GM12878 (cell line): ENCODE data around the gene WWOX. TPM values are rescaled to one million over a fixed set of nuclear protein-coding genes. Genes with fewer than 3 reads are reported as not detected.

Source experiments
- ATAC-seq: fragments of 200-7000 bp; cut with Tn5 transposase; 3 replicates; pipeline ENCODE4 v1.9.1; 2020; ENCODE audit warnings: mild to moderate bottlenecking, moderate library complexity
- BruUV-seq: library from RNA; stranded (reverse); fragments of 400-500 nt; replicated peaks from 2 replicates; lab custom pipeline; 2021; lab: Mats Ljungman, UMichigan
- CTCF ChIA-PET: fragments of 300-600 bp; sonication (Branson Sonifier 250); formaldehyde crosslinking; extraction: SDS; loops from one replicate; lab custom pipeline; 2021; ENCODE audit warnings: inconsistent platforms; lab: Yijun Ruan, JAX
- POLR2A ChIA-PET: fragments of 350-600 bp; formaldehyde crosslinking; extraction: SDS; loops from one replicate; lab custom pipeline; 2021; ENCODE audit warnings: inconsistent platforms; lab: Charles Lee
- RAD21 ChIA-PET: fragments of 300-600 bp; sonication (Branson Sonifier 250); formaldehyde crosslinking; loops from one replicate; lab custom pipeline; 2023; ENCODE audit warnings: antibody characterized with exemption; ENCODE audit not compliant: unreplicated experiment; lab: Charles Lee
- SMC1A ChIA-PET: fragments of 300-600 bp; sonication (Branson Sonifier 250); formaldehyde crosslinking; loops from one replicate; lab custom pipeline; 2023; ENCODE audit not compliant: unreplicated experiment, uncharacterized antibody; lab: Charles Lee
- DNase-seq: peaks from one replicate; pipeline ENCODE4 v3.0.0-alpha.2; 2011; ENCODE audit warnings: low read depth, low spot score
- FAIRE-seq: peaks from 3 replicates; lab custom pipeline; 2011; peaks lifted over from hg19 to GRCh38; lab: Jason Lieb, UNC
- H2AFZ ChIP-seq: 2 replicates; pipeline ENCODE4 v1.6.0; 2011; ENCODE audit warnings: low read depth, low read length, control low read depth; ENCODE audit not compliant: control insufficient read depth
- H3K27ac ChIP-seq: 2 replicates; pipeline ENCODE4 v1.5.1; 2011; ENCODE audit warnings: control low read depth; ENCODE audit not compliant: control insufficient read depth, insufficient read depth
- H3K27me3 ChIP-seq, 2 experiments: replicated peaks in 1 of 2; 2 replicates each; pipeline versions ENCODE4 v1.6.0 to v1.6.1; 2011; ENCODE audit warnings: low read length in 1 of 2; ENCODE audit not compliant: control insufficient read depth in 2 of 2, insufficient read depth in 2 of 2
- H3K36me3 ChIP-seq, 2 experiments: 2 replicates each; pipeline ENCODE4 v1.5.1; 2011; ENCODE audit warnings: low read length in 1 of 2; ENCODE audit not compliant: control insufficient read depth in 2 of 2, insufficient read depth in 2 of 2
- H3K4me1 ChIP-seq: 2 replicates; pipeline ENCODE4 v1.6.1; 2011; ENCODE audit warnings: mild to moderate bottlenecking, low read length, moderate library complexity, mixed read lengths; ENCODE audit not compliant: control insufficient read depth, insufficient read depth
- H3K4me2 ChIP-seq: 2 replicates; pipeline ENCODE4 v1.6.0; 2011; ENCODE audit warnings: control low read depth; ENCODE audit not compliant: control insufficient read depth, insufficient read depth
- H3K4me3 ChIP-seq: fragments of 200-600 bp; sonication (generic); 2 replicates; pipeline ENCODE4 v1.5.1; 2016
- H3K79me2 ChIP-seq: 2 replicates; pipeline ENCODE4 v1.6.0; 2011; ENCODE audit warnings: low read length; ENCODE audit not compliant: control insufficient read depth, insufficient read depth
- H3K9ac ChIP-seq: 2 replicates; pipeline ENCODE4 v1.8.0; 2011; ENCODE audit warnings: low read length, control low read depth, mixed read lengths; ENCODE audit not compliant: control insufficient read depth, insufficient read depth
- H3K9me3 ChIP-seq: replicated peaks from 3 replicates; pipeline ENCODE4 v1.5.1; 2011; ENCODE audit warnings: mild to moderate bottlenecking, low read length; ENCODE audit not compliant: control insufficient read depth, insufficient read depth
- H4K20me1 ChIP-seq: 2 replicates; pipeline ENCODE4 v1.6.0; 2011; ENCODE audit not compliant: control insufficient read depth, insufficient read depth
- CREB1 ChIP-seq: IDR thresholded peaks from 2 replicates; pipeline ENCODE4 v1.6.1; 2012; ENCODE audit warnings: low read depth, mild to moderate bottlenecking, inconsistent platforms
- E2F4 ChIP-seq: IDR thresholded peaks from 2 replicates; pipeline ENCODE4 v1.6.1; 2012; ENCODE audit warnings: low read depth, low read length, improper control_type of control experiment
- ESRRA ChIP-seq: IDR thresholded peaks from 2 replicates; pipeline ENCODE4 v1.6.1; 2012; ENCODE audit warnings: mild to moderate bottlenecking, low read length, improper control_type of control experiment
- EZH2 ChIP-seq: IDR thresholded peaks from 2 replicates; pipeline ENCODE4 v1.6.1; 2012; ENCODE audit warnings: low read depth, mild to moderate bottlenecking, control low read depth, inconsistent platforms, low read length, borderline replicate concordance; ENCODE audit not compliant: control insufficient read depth
- MAX ChIP-seq: IDR thresholded peaks from 2 replicates; pipeline ENCODE4 v1.6.1; 2012; ENCODE audit warnings: low read depth, low read length, improper control_type of control experiment
- NFIC ChIP-seq: IDR thresholded peaks from 2 replicates; pipeline ENCODE4 v1.6.1; 2012; ENCODE audit warnings: low read depth, mild to moderate bottlenecking, inconsistent platforms, low read length, moderate library complexity
- NFYA ChIP-seq: IDR thresholded peaks from 2 replicates; pipeline ENCODE4 v1.6.1; 2011; ENCODE audit warnings: low read depth, mild to moderate bottlenecking, low read length, improper control_type of control experiment, borderline replicate concordance
- SKIL ChIP-seq: fragments of 450-650 bp; IDR thresholded peaks from 2 replicates; pipeline ENCODE4 v1.6.1; 2017; ENCODE audit warnings: mild to moderate bottlenecking, low read depth, inconsistent platforms; ENCODE audit not compliant: poor library complexity, severe bottlenecking
- SMAD1 ChIP-seq: fragments of 450-650 bp; IDR thresholded peaks from 2 replicates; pipeline ENCODE4 v1.6.1; 2018; ENCODE audit warnings: mild to moderate bottlenecking, low read depth; ENCODE audit not compliant: partially characterized antibody
- SMARCA5 ChIP-seq: fragments of 450-650 bp; IDR thresholded peaks from 2 replicates; pipeline ENCODE4 v1.6.1; 2017; ENCODE audit warnings: mild to moderate bottlenecking
- STAT1 ChIP-seq: fragments of 450-650 bp; conservative IDR thresholded peaks from 2 replicates; pipeline ENCODE4 v1.6.1; 2014; ENCODE audit warnings: antibody characterized with exemption, mild to moderate bottlenecking
- TCF7 ChIP-seq: IDR thresholded peaks from 2 replicates; pipeline ENCODE4 v1.6.1; 2014; ENCODE audit warnings: antibody characterized with exemption, borderline replicate concordance
- ZBTB33 ChIP-seq: fragments of 450-650 bp; IDR thresholded peaks from 2 replicates; pipeline ENCODE4 v1.6.1; 2017; ENCODE audit warnings: mild to moderate bottlenecking
- ZNF24 ChIP-seq: fragments of 450-650 bp; IDR thresholded peaks from 2 replicates; pipeline ENCODE4 v1.6.1; 2017; ENCODE audit warnings: antibody characterized with exemption, mild to moderate bottlenecking
- ZNF687 ChIP-seq: fragments of 450-650 bp; IDR thresholded peaks from 2 replicates; pipeline ENCODE4 v1.6.1; 2017; ENCODE audit warnings: mild to moderate bottlenecking, moderate library complexity
- WGBS: methylation state at CpG from one replicate; pipeline ENCODE4 v1.1.6; 2016; ENCODE audit warnings: low lambda C conversion rate; ENCODE audit not compliant: insufficient replicate concordance, insufficient coverage; ENCODE audit errors: missing lambda C conversion rate; 5-methylcytosine and 5-hydroxymethylcytosine counted together
- in situ Hi-C: fragments of 300-500 bp; cut with MboI; formaldehyde crosslinking; loops from 9 replicates; pipeline ENCODE4 v1.14.3; 2018; ENCODE audit warnings: mixed read lengths
- intact Hi-C: fragments of 100-400 bp; cut with micrococcal nuclease; formaldehyde crosslinking; loops from one replicate; pipeline ENCODE4 v1.14.2; 2022; ENCODE audit not compliant: unreplicated experiment
- polyA plus RNA-seq, 11 experiments: library from polyadenylated mRNA; depleted of rRNA in 4 of 11; unstranded in 6 of 11; stranded (reverse) in 5 of 11; fragments of >200 nt; fragmentation: Nextera tagmentation in 4 of 11; fragmentation: Illumina TruSeq in 1 of 11; extraction: Ambion mirVana in 4 of 11; extraction: Trizol in 1 of 11; gene quantifications; 1 replicate in 1 of 11; 2 replicates in 10 of 11; pipeline versions ENCODE4 v1.2.1 to v1.2.3, GENCODE V29; 2011 to 2016; ENCODE audit warnings: inconsistent platforms in 2 of 11, missing spikeins in 2 of 11, low read depth in 1 of 11
- total RNA-seq, 4 experiments: library from RNA; depleted of rRNA in 3 of 4; stranded (reverse); fragments of >200 nt in 3 of 4; fragmentation: Illumina TruSeq in 1 of 4; extraction: Trizol in 1 of 4; gene quantifications; 2 replicates each; pipeline versions ENCODE4 v1.2.1 to v1.2.3, GENCODE V29; 2013 to 2021

The WWOX gene
- total and polyA plus RNA-seq, 10 of the 15 experiments (the other 5 are each of a cell fraction or from before 2014, with no cell fraction given), result 2.8 to 24.4 (median 17.8) TPM

GRCh38 chr16:78196502-78196901 is 97.0 kb downstream of the WWOX start (continued):
- TF ChIP-seq SKIL, result no peak
- no peak for TF ChIP-seq NFYA
- TF ChIP-seq NFIC, result no peak
- no peak for TF ChIP-seq ZNF687
- TF ChIP-seq MAX, result no peak

GRCh38 chr16:78198288-78198687 is 98.8 kb downstream of the WWOX start:
- CTCF ChIA-PET, result interaction anchor here (1.0 kb wide), 1 partner anchor 9 kb away, joined by 3 read pairs; no protein-coding TSS in a partner anchor
- Histone ChIP-seq H3K4me1 (no peaks in the 10 kb centered on the region; the same call in 1 of the 2 replicates), H3K27ac (no peak overlapping the region), H3K36me3 (no peaks in the 10 kb centered on the region), H4K20me1 (no peaks in the 10 kb centered on the region), H3K9ac (no peak overlapping the region), H3K9me3 (no peaks in the 10 kb centered on the region), H2AFZ (no peak overlapping the region), H3K27me3 (no peaks in the 10 kb centered on the region), H3K4me2 (no peak overlapping the region), H3K79me2 (no peaks in the 10 kb centered on the region), H3K4me3 (no peak overlapping the region)
- ATAC-seq, result no peak
- no TSS peak for BruUV-seq
- POLR2A ChIA-PET, result no interaction called here
- no peak for DNase-seq
- in situ Hi-C loops, result no loop called here
- RAD21 ChIA-PET, result no interaction called here
- SMC1A ChIA-PET, result no interaction called here
- WGBS, result 66% methylated on average over 5 of the region's 5 CpGs
- FAIRE-seq, result no peak
- intact Hi-C loops, result no loop called here
- TF ChIP-seq ESRRA (no peak), ZNF24 (no peak), SMARCA5 (no peak), SMAD1 (no peak), CREB1 (no peak), E2F4 (no peak), TCF7 (no peak), EZH2 (no peak), ZBTB33 (no peak), STAT1 (no peak)
